ENCODE results near the gene PRKCA.

The PRKCA gene

GRCh38 chr17:66822009-66822408 is 519.6 kb downstream of the PRKCA start:
- Histone ChIP-seq H3K27me3 (ENCODE audit: insufficient read depth, low read length) (no peaks in the 10 kb centered on the region), H3K4me1 (ENCODE audit: insufficient read depth, low read length) (peaks cover 9% of the 10 kb centered on the region), H3K4me3 (ENCODE audit: low read length) (no peak overlapping the region), H2AFZ (ENCODE audit: low read depth, low read length) (no peak overlapping the region), H3K36me3 (ENCODE audit: insufficient read depth, low read length) (no peaks in the 10 kb centered on the region), H3K9me3 (ENCODE audit: low read length) (peaks cover 4% of the 10 kb centered on the region)

GRCh38 chr17:66826856-66827255 is 524.4 kb downstream of the PRKCA start:
- Histone ChIP-seq H3K4me3 (ENCODE audit: low read length) (no peak overlapping the region), H2AFZ (ENCODE audit: low read depth, low read length) (no peak overlapping the region), H3K36me3 (ENCODE audit: insufficient read depth, low read length) (no peaks in the 10 kb centered on the region), H3K9me3 (ENCODE audit: low read length) (no peaks in the 10 kb centered on the region), H3K27me3 (ENCODE audit: insufficient read depth, low read length) (peaks cover 6% of the 10 kb centered on the region), H3K4me1 (ENCODE audit: insufficient read depth, low read length) (peaks cover 19% of the 10 kb centered on the region)

- Histone ChIP-seq H3K4me1 (ENCODE audit: insufficient read depth, low read length) (peaks cover 19% of the 10 kb centered on the region), H3K4me3 (ENCODE audit: low read length) (no peak overlapping the region), H2AFZ (ENCODE audit: low read depth, low read length) (no peak overlapping the region), H3K36me3 (ENCODE audit: insufficient read depth, low read length) (no peaks in the 10 kb centered on the region), H3K9me3 (ENCODE audit: low read length) (no peaks in the 10 kb centered on the region), H3K27me3 (ENCODE audit: insufficient read depth, low read length) (peaks cover 15% of the 10 kb centered on the region)
Observed at GRCh38 chr17:66829386-66829864, 527.0 kb downstream of the PRKCA start.

- Histone ChIP-seq H2AFZ (ENCODE audit: low read depth, low read length) (no peak overlapping the region), H3K4me1 (ENCODE audit: insufficient read depth, low read length) (peaks cover 19% of the 10 kb centered on the region), H3K36me3 (ENCODE audit: insufficient read depth, low read length) (no peaks in the 10 kb centered on the region), H3K4me3 (ENCODE audit: low read length) (no peak overlapping the region), H3K9me3 (ENCODE audit: low read length) (no peaks in the 10 kb centered on the region), H3K27me3 (ENCODE audit: insufficient read depth, low read length) (peaks cover 18% of the 10 kb centered on the region)
Observed at GRCh38 chr17:66829883-66830282, 527.5 kb downstream of the PRKCA start.

GRCh38 chr17:66830451-66830850 is 528.0 kb downstream of the PRKCA start:
- no peak overlapping the region for H2AFZ ChIP-seq (ENCODE audit: low read depth, low read length)
- no peaks in the 10 kb centered on the region for H3K9me3 ChIP-seq (ENCODE audit: low read length)
- H3K36me3 ChIP-seq (ENCODE audit: insufficient read depth, low read length), result no peaks in the 10 kb centered on the region
- H3K27me3 ChIP-seq (ENCODE audit: insufficient read depth, low read length), result peaks cover 23% of the 10 kb centered on the region
- no peak overlapping the region for H3K4me3 ChIP-seq (ENCODE audit: low read length)
- H3K4me1 ChIP-seq (ENCODE audit: insufficient read depth, low read length), result peaks cover 19% of the 10 kb centered on the region

GRCh38 chr17:66831383-66832210 is 529.2 kb downstream of the PRKCA start:
- H3K27me3 ChIP-seq (ENCODE audit: insufficient read depth, low read length), result peaks cover 35% of the 10 kb centered on the region
- peaks cover 19% of the 10 kb centered on the region for H3K4me1 ChIP-seq (ENCODE audit: insufficient read depth, low read length)
- no peaks in the 10 kb centered on the region for H3K9me3 ChIP-seq (ENCODE audit: low read length)
- no peak overlapping the region for H3K4me3 ChIP-seq (ENCODE audit: low read length)
- no peaks in the 10 kb centered on the region for H3K36me3 ChIP-seq (ENCODE audit: insufficient read depth, low read length)
- no peak overlapping the region for H2AFZ ChIP-seq (ENCODE audit: low read depth, low read length)

- H3K9me3 ChIP-seq (ENCODE audit: low read length), result no peaks in the 10 kb centered on the region
- H3K36me3 ChIP-seq (ENCODE audit: insufficient read depth, low read length), result no peaks in the 10 kb centered on the region
- H3K27me3 ChIP-seq (ENCODE audit: insufficient read depth, low read length), result peaks cover 43% of the 10 kb centered on the region
- H3K4me1 ChIP-seq (ENCODE audit: insufficient read depth, low read length), result peaks cover 19% of the 10 kb centered on the region
- H2AFZ ChIP-seq (ENCODE audit: low read depth, low read length), result no peak overlapping the region
- H3K4me3 ChIP-seq (ENCODE audit: low read length), result no peak overlapping the region
Observed at GRCh38 chr17:66833201-66833600, 530.8 kb downstream of the PRKCA start.

- H3K36me3 ChIP-seq (ENCODE audit: insufficient read depth, low read length), result no peaks in the 10 kb centered on the region
- no peaks in the 10 kb centered on the region for H3K9me3 ChIP-seq (ENCODE audit: low read length)
- H2AFZ ChIP-seq (ENCODE audit: low read depth, low read length), result no peak overlapping the region
- H3K4me1 ChIP-seq (ENCODE audit: insufficient read depth, low read length), result peaks cover 12% of the 10 kb centered on the region
- peak overlapping the region; percentile 7 for H3K4me3 ChIP-seq (ENCODE audit: low read length)
- peaks cover 41% of the 10 kb centered on the region for H3K27me3 ChIP-seq (ENCODE audit: insufficient read depth, low read length)
Observed at GRCh38 chr17:66834426-66834918, 532.1 kb downstream of the PRKCA start.

GRCh38 chr17:66834919-66835454 is 532.6 kb downstream of the PRKCA start, which contains the start of gene CACNG5:
TSS of gene CACNG5 (plus strand) at chr17:66835117. CDS start at chr17:66877333, 42,216 bp downstream.
- Histone ChIP-seq H2AFZ (ENCODE audit: low read depth, low read length) (no peak within 1 kb of the TSS), H3K27me3 (ENCODE audit: insufficient read depth, low read length) (peaks cover 41% of the 10 kb centered on the region), H3K4me3 (ENCODE audit: low read length) (peak within 1 kb of the TSS; percentile 19), H3K9me3 (ENCODE audit: low read length) (no peaks in the 10 kb centered on the region), H3K36me3 (ENCODE audit: insufficient read depth, low read length) (no peaks in the 10 kb centered on the region), H3K4me1 (ENCODE audit: insufficient read depth, low read length) (peaks cover 7% of the 10 kb centered on the region)

GRCh38 chr17:66835476-66835875 is 533.1 kb downstream of the PRKCA start:
- no peak overlapping the region for H3K4me3 ChIP-seq (ENCODE audit: low read length)
- peaks cover 2% of the 10 kb centered on the region for H3K4me1 ChIP-seq (ENCODE audit: insufficient read depth, low read length)
- H3K27me3 ChIP-seq (ENCODE audit: insufficient read depth, low read length), result peaks cover 41% of the 10 kb centered on the region
- H3K36me3 ChIP-seq (ENCODE audit: insufficient read depth, low read length), result no peaks in the 10 kb centered on the region
- H3K9me3 ChIP-seq (ENCODE audit: low read length), result no peaks in the 10 kb centered on the region
- no peak overlapping the region for H2AFZ ChIP-seq (ENCODE audit: low read depth, low read length)

- Histone ChIP-seq H3K9me3 (ENCODE audit: low read length) (no peaks in the 10 kb centered on the region), H3K27me3 (ENCODE audit: insufficient read depth, low read length) (peaks cover 38% of the 10 kb centered on the region), H3K36me3 (ENCODE audit: insufficient read depth, low read length) (no peaks in the 10 kb centered on the region), H2AFZ (ENCODE audit: low read depth, low read length) (no peak overlapping the region), H3K4me3 (ENCODE audit: low read length) (no peak overlapping the region), H3K4me1 (ENCODE audit: insufficient read depth, low read length) (no peaks in the 10 kb centered on the region)
Observed at GRCh38 chr17:66836063-66837005, 533.9 kb downstream of the PRKCA start.

GRCh38 chr17:66837226-66837625 is 534.8 kb downstream of the PRKCA start:
- Histone ChIP-seq H3K4me1 (ENCODE audit: insufficient read depth, low read length) (no peaks in the 10 kb centered on the region), H3K36me3 (ENCODE audit: insufficient read depth, low read length) (no peaks in the 10 kb centered on the region), H2AFZ (ENCODE audit: low read depth, low read length) (no peak overlapping the region), H3K27me3 (ENCODE audit: insufficient read depth, low read length) (peaks cover 41% of the 10 kb centered on the region), H3K9me3 (ENCODE audit: low read length) (no peaks in the 10 kb centered on the region), H3K4me3 (ENCODE audit: low read length) (no peak overlapping the region)

All from neuron (in vitro differentiated cells).